ENCODE data around the gene LRCH1.

LRCH1 gene

GRCh38 chr13:46632176-46632575 lies 79.2 kb downstream of the LRCH1 start:
- in situ Hi-C loops (cut with MboI; ENCODE audit: low sequenced_read_pairs): no loop called here

DNA sequence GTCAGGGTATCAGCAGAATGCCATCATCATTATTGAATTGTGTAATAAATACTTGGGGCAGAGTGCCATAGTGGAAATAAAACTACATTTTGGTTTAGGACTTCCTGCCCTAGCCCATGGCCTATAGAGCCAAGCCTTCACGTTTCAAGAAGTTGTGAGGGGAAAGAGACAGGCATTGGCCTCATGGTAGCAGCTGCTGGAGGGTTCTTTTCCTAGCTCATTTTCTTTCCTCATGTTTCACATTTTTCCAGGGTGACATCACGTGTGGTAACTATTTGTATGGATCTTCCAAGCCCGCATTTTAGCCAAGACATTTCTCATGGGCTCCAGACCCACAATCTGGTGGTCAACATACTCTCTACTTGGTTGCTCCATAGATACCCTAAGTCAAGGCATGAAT lies 80.4 kb downstream of the LRCH1 start:
- in situ Hi-C loops (cut with MboI; ENCODE audit: low sequenced_read_pairs): no loop called here

GRCh38 chr13:46636451-46636850 lies 83.5 kb downstream of the LRCH1 start:
- in situ Hi-C loops (cut with MboI; ENCODE audit: low sequenced_read_pairs): no loop called here

- in situ Hi-C loops (cut with MboI; ENCODE audit: low sequenced_read_pairs): no loop called here
Observed at GRCh38 chr13:46637213-46637612, 84.2 kb downstream of the LRCH1 start.

DNA sequence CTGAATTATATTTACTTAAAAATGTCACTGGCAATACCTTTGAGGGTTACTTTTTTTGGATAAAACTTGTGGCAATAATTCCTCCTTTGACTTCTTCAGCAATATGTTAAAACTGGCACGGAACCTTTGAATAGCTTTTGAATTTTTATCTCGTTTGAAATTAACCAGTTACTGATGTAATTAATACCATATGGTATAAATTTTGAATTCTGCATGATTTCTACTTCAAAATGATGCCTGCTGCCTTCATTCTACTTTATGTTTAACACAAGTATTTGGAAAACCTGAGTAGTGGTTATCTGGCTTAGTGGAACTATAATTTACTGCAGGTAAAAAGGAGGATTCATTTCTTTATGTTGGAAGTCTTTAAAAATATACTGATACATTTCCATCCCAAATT lies 85.3 kb downstream of the LRCH1 start:
- in situ Hi-C loops (cut with MboI; ENCODE audit: low sequenced_read_pairs): no loop called here

GRCh38 chr13:46639033-46639981 lies 86.3 kb downstream of the LRCH1 start:
- in situ Hi-C loops (cut with MboI; ENCODE audit: low sequenced_read_pairs): no loop called here

DNA sequence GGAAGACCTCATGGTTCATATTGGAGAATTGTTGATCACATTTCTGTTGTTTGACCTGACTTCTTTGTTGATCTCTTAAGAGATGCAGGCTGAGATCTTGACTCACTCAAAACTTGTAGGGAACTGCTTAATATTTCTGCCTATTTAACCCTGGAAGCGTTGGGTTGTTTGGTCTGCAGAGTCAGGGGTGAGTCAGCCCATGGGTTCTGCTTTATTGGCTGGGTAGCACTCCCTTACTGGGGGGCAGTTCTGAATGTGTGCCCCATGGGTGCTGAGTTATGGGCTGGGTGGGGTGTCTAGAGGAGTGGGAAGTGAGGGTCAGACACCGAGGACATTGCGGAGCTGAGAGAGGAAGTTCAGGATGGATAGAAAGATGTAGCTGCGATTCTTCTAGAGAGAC lies 87.9 kb downstream of the LRCH1 start:
- in situ Hi-C loops (cut with MboI; ENCODE audit: low sequenced_read_pairs): no loop called here

- in situ Hi-C loops (cut with MboI; ENCODE audit: low sequenced_read_pairs): no loop called here
Observed at GRCh38 chr13:46641274-46642081, 88.5 kb downstream of the LRCH1 start.

DNA sequence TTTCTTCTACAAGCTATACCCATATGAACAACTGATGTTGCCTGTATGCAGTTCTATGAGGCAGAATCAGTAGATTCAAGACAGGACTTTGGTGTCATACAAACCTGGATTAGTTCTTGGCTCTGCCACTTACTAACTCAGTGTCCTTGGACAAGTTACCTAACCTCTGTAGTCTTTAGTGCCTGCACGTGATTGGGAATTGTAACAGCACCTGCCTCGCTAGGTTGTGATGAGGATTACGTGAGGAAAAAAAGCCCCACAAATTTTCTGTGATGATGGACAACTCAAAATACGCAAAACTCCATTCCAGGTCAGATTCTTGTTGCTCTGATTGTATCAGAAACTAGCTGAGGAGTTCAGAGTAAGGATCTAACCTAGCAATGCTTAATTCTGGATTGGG lies 89.3 kb downstream of the LRCH1 start:
- in situ Hi-C loops (cut with MboI; ENCODE audit: low sequenced_read_pairs): no loop called here

GRCh38 chr13:46643165-46643777 lies 90.3 kb downstream of the LRCH1 start:
- in situ Hi-C loops (cut with MboI; ENCODE audit: low sequenced_read_pairs): no loop called here

- in situ Hi-C loops (cut with MboI; ENCODE audit: low sequenced_read_pairs): no loop called here
Observed at GRCh38 chr13:46644816-46645215, 91.8 kb downstream of the LRCH1 start.

GRCh38 chr13:46647512-46648065 lies 94.6 kb downstream of the LRCH1 start:
- in situ Hi-C loops (cut with MboI; ENCODE audit: low sequenced_read_pairs): no loop called here

GRCh38 chr13:46648166-46648607 lies 95.2 kb downstream of the LRCH1 start:
- in situ Hi-C loops (cut with MboI; ENCODE audit: low sequenced_read_pairs): no loop called here

- in situ Hi-C loops (cut with MboI; ENCODE audit: low sequenced_read_pairs): no loop called here
Observed at GRCh38 chr13:46649816-46650215, 96.8 kb downstream of the LRCH1 start.

DNA sequence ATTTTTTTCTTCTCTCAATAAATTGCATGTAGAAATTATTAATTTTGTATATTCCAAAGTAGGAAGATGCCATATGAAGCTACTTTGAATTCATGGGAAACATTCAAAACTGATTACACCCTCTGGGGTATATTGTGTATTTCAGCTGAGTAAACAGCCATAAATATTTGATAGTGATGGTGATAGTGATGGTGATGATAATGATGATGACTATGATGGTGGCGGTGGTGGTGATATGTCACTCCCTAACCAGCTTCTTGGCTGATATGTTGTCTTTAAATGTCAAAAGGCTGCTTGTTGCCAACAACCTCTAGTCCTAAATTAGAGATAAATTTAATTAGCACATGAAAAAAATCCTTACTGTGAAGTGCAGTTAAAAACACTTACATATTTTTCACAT lies 102.0 kb downstream of the LRCH1 start:
- in situ Hi-C loops (cut with MboI; ENCODE audit: low sequenced_read_pairs): no loop called here

- in situ Hi-C loops (cut with MboI; ENCODE audit: low sequenced_read_pairs): no loop called here
Observed at GRCh38 chr13:46655377-46656180, 102.6 kb downstream of the LRCH1 start.

- in situ Hi-C loops (cut with MboI; ENCODE audit: low sequenced_read_pairs): no loop called here
Observed at GRCh38 chr13:46656786-46657185, 103.8 kb downstream of the LRCH1 start.

GRCh38 chr13:46659413-46660065 lies 106.6 kb downstream of the LRCH1 start:
- in situ Hi-C loops (cut with MboI; ENCODE audit: low sequenced_read_pairs): no loop called here

GRCh38 chr13:46660416-46660815 lies 107.4 kb downstream of the LRCH1 start:
- in situ Hi-C loops (cut with MboI; ENCODE audit: low sequenced_read_pairs): no loop called here

GRCh38 chr13:46660857-46661256 lies 107.9 kb downstream of the LRCH1 start:
- in situ Hi-C loops (cut with MboI; ENCODE audit: low sequenced_read_pairs): no loop called here
